ENCODE results near the gene MED14. TPM values are rescaled to one million over a fixed set of nuclear protein-coding genes. Genes with fewer than 3 reads are reported as not detected.

MED14 gene
- total and polyA plus RNA-seq, 2 experiments from 2014 or later: 13.3 to 34.7 TPM

- in situ Hi-C loops (cut with MboI): no loop called here
- no peaks in the 10 kb centered on the region for H3K9me3 ChIP-seq (ENCODE audit: low read depth)
- H3F3A ChIP-seq (ENCODE audit: insufficient read depth): peaks cover 5% of the 10 kb centered on the region; the same call in 1 of the 2 replicates
- H3K4me2 ChIP-seq (ENCODE audit: unreplicated experiment): no peak overlapping the region
- H3K36me3 ChIP-seq (ENCODE audit: low read depth): no peaks in the 10 kb centered on the region
- H3K27ac ChIP-seq: peak overlapping the region; percentile 18; the same call in 1 of the 2 replicates
- peaks cover 89% of the 10 kb centered on the region for H3K79me2 ChIP-seq (ENCODE audit: insufficient read depth)
- DNase-seq: peak; percentile 39
- H3K9me2 ChIP-seq (ENCODE audit: insufficient read depth): no peaks in the 10 kb centered on the region
- TF ChIP-seq EZH2phosphoT487 (IDR thresholded peaks at IDR 0.05; ENCODE audit: insufficient read depth, low read depth) (no peak), EZH2 (IDR thresholded peaks at IDR 0.05; ENCODE audit: insufficient read depth, poor library complexity, severe bottlenecking) (no peak)
- H3K4me3 ChIP-seq: no peak overlapping the region
- no peaks in the 10 kb centered on the region for H3K27me3 ChIP-seq (replicated peaks; ENCODE audit: insufficient read depth)
- H3K4me1 ChIP-seq (ENCODE audit: insufficient read depth): peaks cover 9% of the 10 kb centered on the region
- no peaks in the 10 kb centered on the region for H4K20me1 ChIP-seq (ENCODE audit: insufficient read depth)
- no peak overlapping the region for H3K9ac ChIP-seq
- H2AFZ ChIP-seq: no peak overlapping the region
Observed at GRCh38 chrX:40719218-40719617, 16.1 kb downstream of the MED14 start.

- Histone ChIP-seq H3K36me3 (ENCODE audit: low read depth) (peaks cover 24% of the 10 kb centered on the region), H3K4me3 (no peak overlapping the region), H3F3A (ENCODE audit: insufficient read depth) (no peaks in the 10 kb centered on the region), H4K20me1 (ENCODE audit: insufficient read depth) (no peaks in the 10 kb centered on the region), H3K4me1 (ENCODE audit: insufficient read depth) (no peaks in the 10 kb centered on the region), H3K27me3 (replicated peaks; ENCODE audit: insufficient read depth) (no peaks in the 10 kb centered on the region), H3K4me2 (ENCODE audit: unreplicated experiment) (no peak overlapping the region), H2AFZ (no peak overlapping the region), H3K27ac (no peak overlapping the region), H3K9me2 (ENCODE audit: insufficient read depth) (no peaks in the 10 kb centered on the region), H3K9ac (no peak overlapping the region), H3K79me2 (ENCODE audit: insufficient read depth) (peaks cover 19% of the 10 kb centered on the region), H3K9me3 (ENCODE audit: low read depth) (no peaks in the 10 kb centered on the region)
- no peak for DNase-seq
- no peak for TF ChIP-seq EZH2 (IDR thresholded peaks at IDR 0.05; ENCODE audit: insufficient read depth, poor library complexity, severe bottlenecking)
- no peak for TF ChIP-seq EZH2phosphoT487 (IDR thresholded peaks at IDR 0.05; ENCODE audit: insufficient read depth, low read depth)
- WGBS, 2 experiments (ENCODE audit: low coverage in 1 of 2, low lambda C conversion rate in 2 of 2, missing lambda C conversion rate in 2 of 2): 100% methylated on average over 1 of the region's 1 CpG
- in situ Hi-C loops (cut with MboI): no loop called here
Observed at GRCh38 chrX:40709395-40709794, 25.9 kb downstream of the MED14 start.

DNA sequence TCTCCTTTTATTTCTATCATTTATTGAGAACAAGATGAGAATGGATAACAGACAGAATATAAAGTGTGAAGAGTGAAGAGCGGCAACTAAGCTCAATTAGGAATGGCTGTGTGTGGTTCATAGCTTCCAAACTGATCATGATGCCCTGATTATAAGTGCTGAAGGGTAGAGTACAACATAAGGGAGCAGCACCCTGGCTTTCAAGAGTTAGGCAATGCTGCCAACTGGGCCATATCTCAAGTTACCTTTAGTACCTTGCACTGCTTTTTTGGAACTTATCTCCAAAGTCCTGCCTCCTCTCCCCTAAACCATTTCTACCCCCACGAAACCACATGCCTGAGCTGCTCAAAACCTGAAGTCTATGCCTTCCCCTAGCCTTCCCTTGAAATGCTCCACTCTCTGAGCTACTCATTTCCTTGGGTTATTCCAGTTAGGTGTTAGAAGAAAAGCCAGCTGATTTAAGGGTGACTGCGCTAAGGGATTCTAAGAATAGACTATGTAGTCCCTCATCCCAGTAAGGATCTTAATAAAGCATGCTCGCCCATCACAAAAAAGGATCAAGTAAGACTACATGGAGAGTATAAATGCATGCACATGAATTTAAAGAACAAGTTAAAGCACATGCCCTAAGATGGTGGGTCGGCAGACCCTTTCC lies 29.6 kb downstream of the MED14 start:
- Histone ChIP-seq H3K79me2 (ENCODE audit: insufficient read depth) (no peaks in the 10 kb centered on the region), H3F3A (ENCODE audit: insufficient read depth) (no peaks in the 10 kb centered on the region), H4K20me1 (ENCODE audit: insufficient read depth) (no peaks in the 10 kb centered on the region), H3K4me3 (no peak overlapping the region), H3K9me2 (ENCODE audit: insufficient read depth) (no peaks in the 10 kb centered on the region), H3K4me1 (ENCODE audit: insufficient read depth) (no peaks in the 10 kb centered on the region), H3K27me3 (replicated peaks; ENCODE audit: insufficient read depth) (no peaks in the 10 kb centered on the region), H3K27ac (no peak overlapping the region), H2AFZ (no peak overlapping the region), H3K4me2 (ENCODE audit: unreplicated experiment) (no peak overlapping the region), H3K9me3 (ENCODE audit: low read depth) (no peaks in the 10 kb centered on the region), H3K36me3 (ENCODE audit: low read depth) (peaks cover 25% of the 10 kb centered on the region), H3K9ac (no peak overlapping the region)
- no peak for TF ChIP-seq EZH2 (IDR thresholded peaks at IDR 0.05; ENCODE audit: insufficient read depth, poor library complexity, severe bottlenecking)
- TF ChIP-seq EZH2phosphoT487 (IDR thresholded peaks at IDR 0.05; ENCODE audit: insufficient read depth, low read depth): no peak
- 81 to 82% methylated on average over 5 of the region's 5 CpGs for WGBS, 2 experiments (ENCODE audit: low coverage in 1 of 2, low lambda C conversion rate in 2 of 2, missing lambda C conversion rate in 2 of 2)
- DNase-seq: no peak
- in situ Hi-C loops (cut with MboI): no loop called here

GRCh38 chrX:40700640-40701342 lies 34.6 kb downstream of the MED14 start:
- in situ Hi-C loops (cut with MboI): no loop called here
- H3K9me2 ChIP-seq (ENCODE audit: insufficient read depth): no peaks in the 10 kb centered on the region
- H3K4me3 ChIP-seq: no peak overlapping the region
- H3K36me3 ChIP-seq (ENCODE audit: low read depth): peaks cover 23% of the 10 kb centered on the region; the same call in 1 of the 2 replicates
- H3K9ac ChIP-seq: no peak overlapping the region
- TF ChIP-seq EZH2 (IDR thresholded peaks at IDR 0.05; ENCODE audit: insufficient read depth, poor library complexity, severe bottlenecking) (no peak), EZH2phosphoT487 (IDR thresholded peaks at IDR 0.05; ENCODE audit: insufficient read depth, low read depth) (no peak)
- H3K27me3 ChIP-seq (replicated peaks; ENCODE audit: insufficient read depth): no peaks in the 10 kb centered on the region
- H3K4me1 ChIP-seq (ENCODE audit: insufficient read depth): no peaks in the 10 kb centered on the region
- H3F3A ChIP-seq (ENCODE audit: insufficient read depth): no peaks in the 10 kb centered on the region
- no peaks in the 10 kb centered on the region for H3K9me3 ChIP-seq (ENCODE audit: low read depth)
- no peaks in the 10 kb centered on the region for H4K20me1 ChIP-seq (ENCODE audit: insufficient read depth)
- H2AFZ ChIP-seq: no peak overlapping the region
- DNase-seq: no peak
- H3K4me2 ChIP-seq (ENCODE audit: unreplicated experiment): no peak overlapping the region
- WGBS, 2 experiments (ENCODE audit: low coverage in 1 of 2, low lambda C conversion rate in 2 of 2, missing lambda C conversion rate in 2 of 2): 96% methylated on average over 4 of the region's 4 CpGs
- H3K27ac ChIP-seq: no peak overlapping the region
- no peaks in the 10 kb centered on the region for H3K79me2 ChIP-seq (ENCODE audit: insufficient read depth)
